Urinary bladder (tissue), 4 donors: ENCODE data around the gene CHADL. TPM values are rescaled to one million over a fixed set of nuclear protein-coding genes. Genes with fewer than 3 reads are reported as not detected.
"Not testable (repeated sequence)": the region's sequence is repeated elsewhere in the genome, so short reads cannot be mapped to it uniquely, and the experiment has no call there.

Experiments used
- DNase-seq: peaks from one replicate; pipeline ENCODE4 v3.0.0-alpha.2; 2015; ENCODE audit errors: extremely low spot score
- H3K27ac ChIP-seq: one replicate; pipeline ENCODE4 v1.5.1; 2013; ENCODE audit warnings: low read depth, mild to moderate bottlenecking, moderate library complexity
- H3K36me3 ChIP-seq: one replicate; pipeline ENCODE4 v1.6.1; 2013; ENCODE audit warnings: mild to moderate bottlenecking, moderate library complexity; ENCODE audit not compliant: insufficient read depth
- H3K4me1 ChIP-seq: one replicate; pipeline ENCODE4 v1.6.1; 2013; ENCODE audit warnings: mild to moderate bottlenecking, moderate library complexity; ENCODE audit not compliant: insufficient read depth
- H3K4me3 ChIP-seq: one replicate; pipeline ENCODE4 v1.5.1; 2013; ENCODE audit warnings: low read depth, low read length
- WGBS: extraction: QIAGEN DNeasy Blood & Tissue Kit; methylation state at CpG from one replicate; pipeline ENCODE4 v1.1.7; 2013; 5-methylcytosine and 5-hydroxymethylcytosine counted together
- polyA plus RNA-seq: library from polyadenylated mRNA; stranded (reverse); fragments of 200-250 nt; gene quantifications from one replicate; pipeline ENCODE4 v1.2.3, GENCODE V29; 2013
- total RNA-seq: library from RNA; depleted of rRNA; stranded (reverse); fragments of >200 nt; gene quantifications from one replicate; pipeline ENCODE4 v1.2.3, GENCODE V29; 2014
- donor health status: healthy with polysubstance abuse.
- donor health status: healthy.

Gene CHADL
- total and polyA plus RNA-seq, 2 donors, result 1.8 to 3.5 TPM

GRCh38 chr22:41204992-41205900 lies 35.5 kb downstream of the CHADL start, which contains the start of gene L3MBTL2:
TSS of gene L3MBTL2 (plus strand) at chr22:41205312. CDS start at chr22:41205363, 51 bp downstream.
- Histone ChIP-seq H3K27ac (no peak within 1 kb of the TSS), H3K4me3 (peak within 1 kb of the TSS; percentile 71), H3K36me3 (peaks cover 4% of the 10 kb centered on the region), H3K4me1 (no peaks in the 10 kb centered on the region)
- peak; percentile 93 for DNase-seq
- WGBS, result 2% methylated on average over 47 of the region's 47 CpGs

- no peak overlapping the region for H3K27ac ChIP-seq
- no peaks in the 10 kb centered on the region for H3K36me3 ChIP-seq
- no peaks in the 10 kb centered on the region for H3K4me1 ChIP-seq
- no peak overlapping the region for H3K4me3 ChIP-seq
- 66% methylated on average over 6 of the region's 6 CpGs for WGBS
- DNase-seq, result no peak
These were observed 36.7 kb downstream of the CHADL start for GRCh38 chr22:41204066-41204465.

DNA sequence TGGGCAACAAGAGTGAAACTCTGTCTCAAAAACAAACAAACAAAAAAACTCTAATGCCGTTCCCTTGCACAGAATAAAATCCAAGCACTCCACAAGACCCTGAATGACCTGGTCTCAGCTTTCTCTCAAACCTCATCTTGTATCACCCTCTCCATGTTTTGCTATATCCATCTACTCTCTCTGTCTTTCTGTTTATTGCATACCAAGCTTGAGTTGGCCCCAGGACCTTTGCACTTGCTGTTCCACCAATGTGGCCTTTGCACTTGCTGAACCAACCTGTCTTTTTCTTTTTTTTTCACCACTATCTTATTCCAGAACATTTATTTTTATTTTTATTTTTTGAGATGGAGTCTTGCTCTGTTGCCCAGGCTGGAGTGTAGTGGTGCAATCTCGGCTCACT lies 37.6 kb downstream of the CHADL start:
- H3K27ac ChIP-seq, result no peak overlapping the region
- WGBS, result 87% methylated on average over 2 of the region's 2 CpGs
- H3K4me3 ChIP-seq, result no peak overlapping the region
- no peak for DNase-seq
- H3K4me1 ChIP-seq, result no peaks in the 10 kb centered on the region
- H3K36me3 ChIP-seq, result no peaks in the 10 kb centered on the region

DNA sequence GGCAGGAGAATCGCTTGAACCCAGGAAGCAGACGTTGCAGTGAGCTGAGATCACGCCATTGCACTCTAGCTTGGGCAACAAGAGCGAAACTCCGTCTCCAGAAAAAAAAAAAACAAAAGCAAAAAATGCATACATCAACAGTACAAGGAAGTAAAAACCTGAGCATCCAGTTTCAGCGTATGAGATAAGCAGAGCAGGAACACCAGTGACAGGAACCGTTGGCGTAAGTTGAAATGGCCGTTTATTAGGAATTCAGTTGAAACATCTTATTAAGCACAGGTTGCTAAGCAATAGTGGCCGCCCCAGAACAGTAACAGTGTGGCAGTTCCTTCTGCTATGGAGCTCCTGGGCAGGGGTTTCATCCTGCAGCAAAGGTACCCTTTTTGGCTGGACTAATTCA lies 39.6 kb downstream of the CHADL start:
- H3K4me3 ChIP-seq, result no peak overlapping the region
- peaks cover 2% of the 10 kb centered on the region for H3K4me1 ChIP-seq
- peak; percentile 25 for DNase-seq
- no peak overlapping the region for H3K27ac ChIP-seq
- no peaks in the 10 kb centered on the region for H3K36me3 ChIP-seq
- 65% methylated on average over 10 of the region's 10 CpGs for WGBS

GRCh38 chr22:41198027-41198580 lies 42.6 kb downstream of the CHADL start:
- H3K4me3 ChIP-seq, result peak overlapping the region; percentile 57
- H3K36me3 ChIP-seq, result no peaks in the 10 kb centered on the region
- 3% methylated on average over 9 of the region's 9 CpGs for WGBS
- no peak overlapping the region for H3K27ac ChIP-seq
- no peak for DNase-seq
- H3K4me1 ChIP-seq, result peaks cover 2% of the 10 kb centered on the region

DNA sequence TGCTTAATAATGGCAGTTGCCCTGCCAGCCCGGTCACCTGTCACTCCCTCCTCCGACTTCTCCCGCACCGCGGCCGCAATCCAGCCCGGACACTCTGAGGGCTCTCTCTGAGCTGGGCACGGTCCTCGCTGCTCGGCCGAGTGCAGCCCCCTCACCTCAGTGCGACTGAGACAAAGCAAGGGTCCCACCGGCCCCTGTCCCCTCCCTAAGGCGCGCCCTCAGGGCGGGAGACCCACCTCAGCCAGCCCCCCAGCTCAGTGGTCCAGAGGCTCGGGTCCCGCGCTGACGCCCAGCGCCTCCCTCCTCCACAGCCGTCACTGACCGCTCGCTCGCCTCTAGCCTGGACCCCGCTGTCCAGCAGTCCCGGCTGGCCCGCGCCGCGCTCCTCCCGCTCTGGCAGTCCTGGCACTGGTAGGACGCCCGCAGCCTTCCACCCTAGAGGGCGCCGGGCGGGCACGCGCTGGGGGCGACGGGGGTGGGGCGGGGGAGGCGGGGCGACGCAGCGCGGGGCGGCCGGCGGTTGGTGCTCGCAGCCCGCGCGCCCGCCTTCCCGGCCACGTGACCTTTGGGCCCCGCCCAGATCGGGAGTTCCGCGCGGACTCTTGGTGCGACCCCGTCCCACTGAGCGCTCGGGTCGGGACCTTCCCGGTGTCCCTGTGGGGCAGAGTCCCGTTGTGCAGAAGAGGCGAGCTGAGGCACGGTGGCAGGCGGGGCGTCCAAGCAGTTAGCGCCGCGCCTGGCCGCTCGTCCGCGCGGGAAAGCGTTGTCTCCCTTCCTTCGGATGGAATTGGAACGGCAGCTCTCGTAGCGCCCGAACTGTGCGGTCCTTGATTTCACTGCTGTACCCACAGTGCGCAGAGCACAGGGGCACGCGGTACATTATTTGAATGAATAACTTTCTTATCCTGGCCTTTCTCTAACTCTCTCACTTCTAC lies 43.4 kb downstream of the CHADL start:
- no peak for DNase-seq
- peak overlapping the region; percentile 57 for H3K4me3 ChIP-seq
- WGBS, result under 1% methylated on average over 91 of the region's 91 CpGs
- H3K36me3 ChIP-seq, result no peaks in the 10 kb centered on the region
- H3K27ac ChIP-seq, result no peak overlapping the region
- peaks cover 2% of the 10 kb centered on the region for H3K4me1 ChIP-seq

GRCh38 chr22:41193829-41194228 lies 46.9 kb downstream of the CHADL start:
- DNase-seq, result no peak
- Histone ChIP-seq H3K4me3 (no peak overlapping the region), H3K36me3 (no peaks in the 10 kb centered on the region), H3K27ac (no peak overlapping the region), H3K4me1 (peaks cover 2% of the 10 kb centered on the region)
- WGBS, result 94% methylated on average over 6 of the region's 6 CpGs

- H3K4me1 ChIP-seq, result no peaks in the 10 kb centered on the region
- no peak overlapping the region for H3K27ac ChIP-seq
- DNase-seq, result no peak
- no peak overlapping the region for H3K4me3 ChIP-seq
- H3K36me3 ChIP-seq, result no peaks in the 10 kb centered on the region
- whole genome bisulfite sequencing, result 87% methylated on average over 2 of the region's 2 CpGs
These were observed 49.3 kb downstream of the CHADL start for GRCh38 chr22:41191467-41191866.

DNA sequence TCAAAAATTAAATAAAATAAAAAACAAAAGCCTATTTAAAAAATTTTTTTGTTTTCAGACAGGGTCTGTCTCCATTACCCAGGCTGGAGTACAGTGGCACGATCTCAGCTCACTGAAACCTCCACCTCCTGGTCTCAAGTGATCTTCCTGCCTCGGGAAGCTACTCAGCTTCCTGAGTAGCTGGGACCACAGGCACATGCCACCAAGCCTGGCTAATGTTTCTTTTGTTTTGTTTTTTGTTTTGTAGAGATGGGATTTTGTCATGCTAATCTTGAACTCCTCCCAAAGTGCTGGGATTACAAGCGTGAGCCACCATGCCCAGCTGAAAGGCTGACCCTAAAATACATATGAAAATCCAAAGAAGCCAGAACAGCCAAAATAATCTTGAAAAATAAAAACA lies 56.1 kb downstream of the CHADL start:
- Histone ChIP-seq H3K4me1 (no peaks in the 10 kb centered on the region), H3K27ac (no peak overlapping the region), H3K36me3 (no peaks in the 10 kb centered on the region), H3K4me3 (no peak overlapping the region)
- no peak for DNase-seq
- 57% methylated on average over 3 of the region's 3 CpGs for WGBS

- 66% methylated on average over 15 of the region's 15 CpGs for WGBS
- DNase-seq, result no peak
- no peak overlapping the region for H3K27ac ChIP-seq
These were observed 59.1 kb downstream of the CHADL start for GRCh38 chr22:41181349-41182241.

DNA sequence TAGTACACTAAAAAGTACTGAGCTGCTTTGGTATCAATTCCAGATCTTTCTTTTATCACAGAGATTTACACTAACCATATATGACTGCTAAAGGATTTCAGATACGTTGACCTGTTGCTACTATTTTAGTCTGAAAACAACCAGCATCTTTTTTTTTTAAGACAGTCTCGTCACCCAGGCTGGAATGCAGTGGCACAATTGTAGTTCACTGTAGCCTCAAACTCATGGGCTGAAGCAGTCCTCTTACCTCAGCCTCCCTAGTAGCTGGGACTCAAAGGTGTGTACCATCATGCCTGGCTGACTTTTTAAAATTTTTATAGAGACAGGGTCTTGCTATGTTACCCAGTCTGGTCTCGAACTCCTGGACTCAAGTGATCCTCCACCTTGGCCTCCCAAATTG lies 59.8 kb downstream of the CHADL start:
- H3K27ac ChIP-seq, result no peak overlapping the region
- 70% methylated on average over 3 of the region's 3 CpGs for WGBS
- no peak for DNase-seq
- H3K36me3 ChIP-seq, result peaks cover 7% of the 10 kb centered on the region
- H3K4me3 ChIP-seq, result no peak overlapping the region
- no peaks in the 10 kb centered on the region for H3K4me1 ChIP-seq

More at GRCh38 chr22:41181349-41182241, 59.1 kb downstream of the CHADL start:
- no peak overlapping the region for H3K4me3 ChIP-seq
- no peaks in the 10 kb centered on the region for H3K4me1 ChIP-seq
- H3K36me3 ChIP-seq, result peaks cover 7% of the 10 kb centered on the region

DNA sequence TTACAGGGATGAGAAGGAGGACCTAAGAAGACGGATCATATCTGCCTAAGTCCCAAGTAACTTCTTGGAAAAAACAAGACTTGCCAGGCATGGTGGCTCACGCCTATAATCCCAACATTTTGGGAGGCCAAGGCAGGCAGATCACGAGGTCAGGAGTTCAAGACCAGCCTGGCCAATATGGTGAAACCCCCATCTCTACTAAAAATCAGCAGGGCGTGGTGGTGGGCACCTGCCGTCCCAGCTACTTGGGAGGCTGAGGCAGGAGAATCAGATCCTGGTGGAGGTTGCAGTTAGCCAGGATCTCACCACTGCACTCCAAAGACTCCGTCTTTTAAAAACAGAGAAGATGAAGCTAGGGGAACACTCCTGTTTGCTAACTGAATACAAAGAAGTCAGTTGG lies 60.4 kb downstream of the CHADL start:
- not testable (repeated sequence) for H3K36me3 ChIP-seq, H3K4me3 ChIP-seq, DNase-seq, H3K4me1 ChIP-seq, H3K27ac ChIP-seq
- WGBS, result 96% methylated on average over 6 of the region's 6 CpGs
